HCT116 (cell line): Measurements from ENCODE around the gene RGL3.

Experiments
- CTCF ChIP-seq, 3 experiments: fragments of 200-600 bp in 1 of 3; sonication (generic) in 1 of 3; IDR thresholded peaks in 2 of 3; conservative IDR thresholded peaks in 1 of 3; 2 replicates each; pipeline ENCODE4 v1.5.1; 2012 to 2017; ENCODE audit warnings: low read depth in 2 of 3, low read length in 2 of 3, antibody characterized with exemption in 1 of 3, borderline replicate concordance in 1 of 3, control low read depth in 1 of 3, mild to moderate bottlenecking in 1 of 3, mixed read lengths in 1 of 3, mixed run types in 1 of 3, moderate library complexity in 1 of 3; ENCODE audit not compliant: insufficient read depth in 1 of 3
- EZH2 ChIP-seq: fragments of 200-600 bp; sonication (generic); IDR thresholded peaks from 2 replicates; pipeline ENCODE4 v1.6.1; 2017; ENCODE audit warnings: antibody characterized with exemption, mixed run types
- EZH2phosphoT487 ChIP-seq: fragments of 200-600 bp; IDR thresholded peaks from 2 replicates; pipeline ENCODE4 v1.6.1; 2018; ENCODE audit warnings: antibody characterized with exemption, borderline replicate concordance
- FOSL1 ChIP-seq: IDR thresholded peaks from 2 replicates; pipeline ENCODE4 v1.6.1; 2012; ENCODE audit warnings: low read depth
- MAX ChIP-seq: IDR thresholded peaks from 2 replicates; pipeline ENCODE4 v1.6.1; 2012
- REST ChIP-seq: IDR thresholded peaks from 2 replicates; pipeline ENCODE4 v1.6.1; 2012; ENCODE audit warnings: low read depth
- SP1 ChIP-seq: IDR thresholded peaks from 2 replicates; pipeline ENCODE4 v1.6.1; 2012; ENCODE audit warnings: low read depth
- TCF7L2 ChIP-seq: IDR thresholded peaks from 2 replicates; pipeline ENCODE4 v1.7.0; 2011; ENCODE audit warnings: borderline replicate concordance, inconsistent platforms; ENCODE audit not compliant: insufficient read depth, insufficient read length; ENCODE audit errors: extremely low read depth
- YY1 ChIP-seq: IDR thresholded peaks from 2 replicates; pipeline ENCODE4 v1.6.1; 2011; ENCODE audit warnings: low read length, low read depth, moderate library complexity, mild to moderate bottlenecking; ENCODE audit not compliant: insufficient replicate concordance; ENCODE audit errors: extremely low read depth
- ZFX ChIP-seq: fragments of 450-650 bp; IDR thresholded peaks from 2 replicates; pipeline ENCODE4 v1.6.1; 2017

GRCh38 chr19:11465600-11465999 lies 46.5 kb upstream of the RGL3 start:
- no peak for TF ChIP-seq CTCF (IDR thresholded peaks at IDR 0.05 in 2 of 3, conservative IDR thresholded peaks at IDR 0.05 in 1 of 3; ENCODE audit: borderline replicate concordance in 1 of 3, insufficient read depth in 1 of 3, low read depth in 2 of 3, low read length in 2 of 3)
- TF ChIP-seq TCF7L2 = no peak
- TF ChIP-seq SP1 = no peak
- TF ChIP-seq REST = no peak
- TF ChIP-seq ZFX = no peak
- TF ChIP-seq EZH2 = no peak
- TF ChIP-seq EZH2phosphoT487 = no peak
- TF ChIP-seq YY1 = no peak
- TF ChIP-seq FOSL1 = no peak
- no peak for TF ChIP-seq MAX
